Adrenal gland (tissue), 12 donors: ENCODE measurements around the gene TPRG1. TPM values are rescaled to one million over a fixed set of nuclear protein-coding genes. Genes with fewer than 3 reads are reported as not detected.

ENCODE experiments used
- DNase-seq, 7 donors: peaks; one replicate each; pipeline ENCODE4 v3.0.0-alpha.2; 2019 to 2020
- H3K27ac ChIP-seq, 5 donors: fragments of 200-600 bp; sonication (generic) in 4 of 5; 1 replicate in 3 of 5; 2 replicates in 2 of 5; pipeline versions ENCODE4 v1.5.1 to v1.8.0; 2016 to 2020; ENCODE audit warnings: mild to moderate bottlenecking in 1 of 5
- H3K27me3 ChIP-seq: fragments of 200-600 bp; 2 replicates; pipeline ENCODE4 v1.8.0; 2021
- H3K36me3 ChIP-seq, 2 donors: fragments of 200-600 bp; replicated peaks in 1 of 2; 1 replicate in 1 of 2; 2 replicates in 1 of 2; pipeline versions ENCODE4 v1.5.1 to v1.8.0; 2018 to 2022
- H3K4me1 ChIP-seq, 2 donors: fragments of 200-600 bp; replicated peaks in 1 of 2; 1 replicate in 1 of 2; 2 replicates in 1 of 2; pipeline versions ENCODE4 v1.5.1 to v1.8.0; 2018 to 2021
- H3K4me3 ChIP-seq, 4 donors: fragments of 200-600 bp; sonication (generic) in 3 of 4; one replicate each; pipeline ENCODE4 v1.5.1; 2016 to 2018
- H3K9me3 ChIP-seq, 3 donors: fragments of 200-600 bp; sonication (generic) in 1 of 3; replicated peaks in 1 of 3; 1 replicate in 2 of 3; 2 replicates in 1 of 3; pipeline versions ENCODE4 v1.5.1 to v1.8.0; 2016 to 2021
- POLR2A ChIP-seq, 2 donors: fragments of 450-650 bp; IDR thresholded peaks; one replicate each; pipeline ENCODE4 v1.6.1; 2017; ENCODE audit warnings: antibody characterized with exemption in 2 of 2, mild to moderate bottlenecking in 2 of 2, moderate library complexity in 1 of 2
- WGBS, 4 donors: extraction: QIAGEN DNeasy Blood & Tissue Kit in 2 of 4; methylation state at CpG; one replicate each; pipeline versions ENCODE4 v1.1.5 to v1.1.7; 2013 to 2017; 5-methylcytosine and 5-hydroxymethylcytosine counted together
- intact Hi-C, 2 donors: fragments of 100-400 bp; cut with DNase I; formaldehyde crosslinking; loops; one replicate each; pipeline versions ENCODE4 v1.14.1 to v1.15.0; 2022 to 2023
- polyA plus RNA-seq, 3 donors: library from polyadenylated mRNA; stranded (reverse); fragments of 200-250 nt in 2 of 3; fragments of 350-450 nt in 1 of 3; fragmentation: Illumina TruSeq in 1 of 3; extraction: RNeasy Lipid Tissue Mini Kit (QIAGEN cat#74804) in 1 of 3; gene quantifications; one replicate each; pipeline ENCODE4 v1.2.3, GENCODE V29; 2013 to 2014
- total RNA-seq, 9 donors: library from RNA; depleted of rRNA in 4 of 9; stranded (reverse); fragments of >200 nt in 4 of 9; fragments of 120-200 nt in 1 of 9; fragmentation: NEBNext Ultra II Directional in 1 of 9; extraction: Animal tissue kit (Norgen Biotek cat#: 25700) in 1 of 9; gene quantifications; one replicate each; pipeline versions ENCODE4 v1.1.0 to v1.2.4, GENCODE V29; 2013 to 2023
- TF ChIP-seq, protein P1 (sequence below), 6 experiments: fragments of 450-650 bp in 4 of 6; fragments of 200-600 bp in 2 of 6; sonication (generic) in 1 of 6; IDR thresholded peaks; 1 replicate in 5 of 6; 2 replicates in 1 of 6; pipeline versions ENCODE4 v1.5.1 to v1.8.0; 2016 to 2021; ENCODE audit warnings: antibody characterized with exemption in 6 of 6, mild to moderate bottlenecking in 2 of 6, moderate library complexity in 1 of 6
- donor health status: healthy with polysubstance abuse.
- donor health status: Bipolar disorder and iron deficiency.
- donor health status: DM: yes; HTN: yes; CAD: no.
- donor health status: DM: no; HTN: no; CAD: no.
- donor health status: DM: no; HTN: no; CAD: no.
- donor health status: DM: yes; HTN: yes; CAD: no.

Gene TPRG1
- total and polyA plus RNA-seq, 12 donors: 2.6 to 9.4 (median 3.9) TPM

DNA sequence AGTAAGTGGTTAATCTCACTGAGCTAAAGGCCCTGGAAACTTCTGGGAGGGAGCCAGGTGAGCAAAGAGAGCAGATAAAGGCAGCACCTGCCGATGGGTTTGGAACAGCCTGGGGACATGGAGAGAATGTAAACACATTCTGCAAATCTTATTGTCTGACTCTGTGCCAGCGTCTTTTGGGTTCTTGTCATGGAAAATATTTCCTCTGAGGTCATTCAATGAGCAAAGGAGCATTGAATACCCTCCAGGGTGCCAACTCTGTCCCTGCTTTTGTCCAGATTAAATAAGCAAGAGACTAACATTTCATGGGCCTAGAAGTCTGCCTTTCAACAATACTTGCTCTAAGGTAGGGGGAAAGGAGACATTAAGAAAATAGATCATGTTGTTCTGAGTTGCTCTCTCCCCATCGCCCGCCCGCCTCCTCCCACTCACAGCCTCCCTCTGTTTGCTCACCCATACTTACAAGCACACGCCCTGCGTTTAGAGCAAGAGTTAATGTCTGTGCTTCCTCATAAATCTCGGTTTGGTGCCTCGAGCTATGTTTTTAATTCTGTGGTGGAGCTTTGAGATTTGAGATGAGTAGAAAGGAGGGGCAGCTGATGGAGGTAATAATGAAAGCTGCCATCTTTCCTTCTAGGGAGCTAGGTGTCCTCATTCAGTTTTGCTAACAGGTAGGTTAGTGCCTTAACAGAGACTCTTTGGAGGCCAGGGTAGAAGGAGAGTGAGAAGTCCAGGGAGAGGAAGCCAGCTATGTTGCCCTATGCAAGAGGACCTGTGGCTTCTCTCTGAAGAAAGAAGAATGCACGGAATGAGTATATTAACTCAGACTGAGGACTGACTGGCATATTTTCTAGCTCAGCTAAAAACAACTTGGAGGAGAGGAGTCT is 132.9 kb downstream of the TPRG1 start:
- no peak for TF ChIP-seq POLR2A (IDR thresholded peaks at IDR 0.05)
- TF ChIP-seq, protein P1, sequence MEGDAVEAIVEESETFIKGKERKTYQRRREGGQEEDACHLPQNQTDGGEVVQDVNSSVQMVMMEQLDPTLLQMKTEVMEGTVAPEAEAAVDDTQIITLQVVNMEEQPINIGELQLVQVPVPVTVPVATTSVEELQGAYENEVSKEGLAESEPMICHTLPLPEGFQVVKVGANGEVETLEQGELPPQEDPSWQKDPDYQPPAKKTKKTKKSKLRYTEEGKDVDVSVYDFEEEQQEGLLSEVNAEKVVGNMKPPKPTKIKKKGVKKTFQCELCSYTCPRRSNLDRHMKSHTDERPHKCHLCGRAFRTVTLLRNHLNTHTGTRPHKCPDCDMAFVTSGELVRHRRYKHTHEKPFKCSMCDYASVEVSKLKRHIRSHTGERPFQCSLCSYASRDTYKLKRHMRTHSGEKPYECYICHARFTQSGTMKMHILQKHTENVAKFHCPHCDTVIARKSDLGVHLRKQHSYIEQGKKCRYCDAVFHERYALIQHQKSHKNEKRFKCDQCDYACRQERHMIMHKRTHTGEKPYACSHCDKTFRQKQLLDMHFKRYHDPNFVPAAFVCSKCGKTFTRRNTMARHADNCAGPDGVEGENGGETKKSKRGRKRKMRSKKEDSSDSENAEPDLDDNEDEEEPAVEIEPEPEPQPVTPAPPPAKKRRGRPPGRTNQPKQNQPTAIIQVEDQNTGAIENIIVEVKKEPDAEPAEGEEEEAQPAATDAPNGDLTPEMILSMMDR (IDR thresholded peaks at IDR 0.05): no peak
- 69 to 78% (median 77%) methylated on average over 10 of the region's 10 CpGs for WGBS, 4 donors
- no peak overlapping the region for H3K27ac ChIP-seq
- no peaks in the 10 kb centered on the region for H3K4me1 ChIP-seq
- H3K36me3 ChIP-seq: no peaks in the 10 kb centered on the region
- no peaks in the 10 kb centered on the region for H3K27me3 ChIP-seq
- intact Hi-C loops: no loop called here
- peak in 1 of 7 donors; percentile 60 for DNase-seq
- H3K9me3 ChIP-seq: no peaks in the 10 kb centered on the region
- no peak overlapping the region for H3K4me3 ChIP-seq

DNA sequence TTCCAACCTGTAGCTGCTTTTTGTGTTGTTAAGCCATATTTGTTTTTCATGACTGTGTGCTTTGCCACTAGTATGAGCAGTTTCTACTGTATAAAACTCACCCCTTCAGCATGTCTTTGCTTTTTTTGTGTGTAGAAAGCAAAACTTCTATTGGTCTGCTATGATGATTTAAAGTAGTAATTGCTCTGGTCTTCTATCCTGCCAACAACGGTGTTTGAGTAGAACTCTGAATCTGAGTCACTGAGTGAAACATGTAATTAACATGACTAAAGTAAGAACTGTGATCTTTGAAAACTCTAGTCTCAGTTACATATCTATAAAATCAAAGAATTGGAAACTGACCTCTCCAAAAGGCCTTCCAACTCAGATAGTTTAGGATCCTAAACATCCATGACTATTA is 133.6 kb downstream of the TPRG1 start:
- H3K27ac ChIP-seq: no peak overlapping the region
- no peak for TF ChIP-seq POLR2A (IDR thresholded peaks at IDR 0.05)
- TF ChIP-seq, protein P1 (IDR thresholded peaks at IDR 0.05): no peak
- H3K4me1 ChIP-seq: no peaks in the 10 kb centered on the region
- no peaks in the 10 kb centered on the region for H3K36me3 ChIP-seq
- no peak for DNase-seq
- H3K4me3 ChIP-seq: no peak overlapping the region
- intact Hi-C loops: no loop called here
- H3K9me3 ChIP-seq: no peaks in the 10 kb centered on the region
- 71 to 92% (median 89%) methylated on average over 1 of the region's 1 CpG for WGBS, 4 donors
- H3K27me3 ChIP-seq: no peaks in the 10 kb centered on the region

DNA sequence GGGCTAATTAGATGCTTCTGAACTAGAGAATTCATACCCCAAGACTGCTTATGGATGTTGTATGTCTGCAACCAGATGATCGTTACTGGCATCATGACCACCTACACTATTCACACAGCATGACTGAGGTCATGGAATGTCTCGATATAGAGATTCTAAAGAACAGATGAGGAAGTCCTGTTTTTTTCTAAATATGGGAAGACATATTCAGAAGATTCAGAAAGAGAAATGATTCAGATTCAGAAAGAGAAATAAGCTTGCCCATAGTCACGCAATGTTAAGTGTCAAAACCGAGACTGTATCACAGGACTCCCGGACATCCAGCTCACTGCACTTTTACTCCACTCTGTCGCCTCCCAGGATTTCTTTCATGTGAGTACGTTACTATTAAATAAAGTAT is 136.2 kb downstream of the TPRG1 start:
- TF ChIP-seq, protein P1 (IDR thresholded peaks at IDR 0.05): no peak
- TF ChIP-seq POLR2A (IDR thresholded peaks at IDR 0.05): no peak
- Histone ChIP-seq H3K36me3 (no peaks in the 10 kb centered on the region), H3K27ac (no peak overlapping the region), H3K9me3 (no peaks in the 10 kb centered on the region), H3K4me3 (no peak overlapping the region), H3K27me3 (no peaks in the 10 kb centered on the region), H3K4me1 (no peaks in the 10 kb centered on the region)
- DNase-seq: no peak
- 92 to 94% (median 93%) methylated on average over 7 of the region's 7 CpGs for WGBS, 4 donors
- intact Hi-C loops: no loop called here

DNA sequence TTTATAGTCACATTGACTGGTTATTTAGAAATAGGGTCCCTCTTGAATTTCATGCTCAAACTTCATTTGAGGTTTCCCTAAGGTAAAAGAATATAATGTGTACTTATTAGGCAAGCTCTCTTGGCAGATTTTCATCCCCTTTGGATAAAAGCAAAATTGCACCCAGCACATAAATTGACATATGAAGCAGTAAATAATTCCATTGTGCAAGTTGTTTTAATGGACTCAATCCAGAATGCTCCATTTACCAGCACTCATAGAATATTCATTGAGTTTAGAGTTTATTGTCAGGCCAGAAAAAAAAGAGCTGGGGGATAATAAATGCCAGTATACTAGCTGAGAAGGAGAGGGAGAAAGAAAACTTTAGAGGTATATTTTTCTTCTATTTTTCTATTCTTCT is 136.8 kb downstream of the TPRG1 start:
- intact Hi-C loops: no loop called here
- Histone ChIP-seq H3K4me1 (no peaks in the 10 kb centered on the region), H3K27ac (no peak overlapping the region), H3K4me3 (no peak overlapping the region), H3K9me3 (no peaks in the 10 kb centered on the region), H3K36me3 (no peaks in the 10 kb centered on the region), H3K27me3 (no peaks in the 10 kb centered on the region)
- TF ChIP-seq POLR2A (IDR thresholded peaks at IDR 0.05): no peak
- TF ChIP-seq, protein P1 (IDR thresholded peaks at IDR 0.05): no peak
- DNase-seq: no peak
